NCI-H2171 treated with DMSO at 0.1 percent for 48 hours (cell line): ENCODE measurements around the gene PTPRN2.
"Not testable (repeated sequence)": the region's sequence is repeated elsewhere in the genome, so short reads cannot be mapped to it uniquely, and the experiment has no call there.

ENCODE experiments used
- DNase-seq: peaks from one replicate; lab custom pipeline; 2025; lab: John Stamatoyannopoulos, UW

PTPRN2 gene

DNA sequence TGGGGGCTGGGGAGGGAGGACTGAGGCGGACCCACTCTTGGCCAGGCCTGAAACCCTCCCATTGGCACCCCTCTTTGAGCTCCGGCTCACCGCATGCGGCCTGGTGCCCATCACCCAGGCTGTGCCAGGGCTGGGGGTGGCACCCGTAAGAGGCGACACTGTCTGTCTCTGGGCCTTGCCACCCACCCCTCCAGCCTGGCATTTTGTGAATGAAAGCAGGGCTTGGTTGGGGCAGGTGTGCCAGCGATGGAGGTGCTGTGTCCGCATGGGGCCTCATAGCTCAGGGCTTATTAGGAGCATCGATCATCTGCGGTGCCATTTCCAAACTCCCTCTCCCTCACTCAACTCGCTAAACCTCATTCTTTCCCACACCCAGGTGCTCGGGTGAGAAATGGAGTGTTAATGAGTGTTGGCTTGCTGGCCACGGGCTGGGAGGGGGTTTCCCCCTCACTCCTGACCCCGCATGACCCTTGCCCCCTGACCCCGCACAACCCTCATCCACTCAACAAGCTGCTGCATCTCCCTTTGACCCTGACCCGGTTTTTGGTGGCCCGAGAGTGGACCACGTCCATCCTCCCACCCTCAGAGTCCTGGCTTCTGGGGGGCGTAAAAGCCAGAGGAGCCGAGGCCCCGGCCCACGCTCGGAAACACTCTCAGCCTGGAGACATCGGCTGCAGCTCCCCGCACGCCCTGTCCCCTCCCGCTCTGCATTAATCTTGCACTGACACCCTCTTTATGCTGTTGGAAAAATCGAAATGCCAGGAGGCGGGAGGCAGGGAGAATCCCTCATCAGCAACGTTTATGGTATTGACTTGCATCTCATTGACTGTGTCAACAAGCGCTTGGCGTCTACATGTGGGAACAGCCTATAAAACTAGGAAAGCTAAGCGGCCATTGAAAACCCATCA is 1089.6 kb downstream of the PTPRN2 start:
- no peak for DNase-seq

GRCh38 chr7:157497367-157497743 is 1090.3 kb downstream of the PTPRN2 start:
- no peak for DNase-seq

- DNase-seq, result no peak
Measured at GRCh38 chr7:157496416-157497275, 1091.0 kb downstream of the PTPRN2 start.

DNA sequence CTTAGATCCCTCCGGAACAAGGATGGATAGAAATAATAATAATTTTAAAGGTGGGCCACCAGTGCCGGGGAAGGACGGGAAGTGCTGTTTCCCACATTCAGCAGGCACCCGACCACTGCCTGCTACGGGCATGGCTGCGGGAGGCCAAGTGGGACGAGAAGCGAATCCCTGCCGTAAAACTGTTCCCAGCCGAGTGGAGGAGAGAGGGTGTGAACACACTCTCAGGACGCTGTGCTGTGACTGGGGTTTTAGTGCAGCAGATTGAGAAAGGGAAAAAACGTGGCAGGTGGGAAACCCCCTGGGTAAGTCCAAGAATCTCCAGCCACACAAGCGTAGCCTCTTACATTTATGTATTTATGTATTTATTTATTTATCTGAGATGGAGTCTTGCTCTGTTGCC is 1092.0 kb downstream of the PTPRN2 start:
- DNase-seq, result no peak

DNA sequence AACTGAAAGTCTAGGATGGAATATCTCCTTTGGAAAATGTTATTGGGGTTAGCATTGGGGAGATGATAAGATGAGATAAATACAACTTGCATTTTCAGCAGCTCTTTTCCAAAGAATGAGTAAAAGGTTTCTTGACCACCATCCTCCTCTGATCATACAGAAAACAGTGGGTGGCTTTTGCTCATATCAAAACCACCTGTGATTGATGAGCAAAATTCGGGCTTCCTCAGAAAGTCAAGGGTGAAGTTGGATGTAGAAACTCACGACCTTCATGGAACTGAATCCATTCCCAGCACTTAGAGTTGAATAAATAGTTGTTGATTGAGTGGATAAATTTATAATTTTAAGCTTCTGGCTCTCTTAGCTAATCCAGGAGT is 1092.5 kb downstream of the PTPRN2 start:
- DNase-seq, result no peak

DNA sequence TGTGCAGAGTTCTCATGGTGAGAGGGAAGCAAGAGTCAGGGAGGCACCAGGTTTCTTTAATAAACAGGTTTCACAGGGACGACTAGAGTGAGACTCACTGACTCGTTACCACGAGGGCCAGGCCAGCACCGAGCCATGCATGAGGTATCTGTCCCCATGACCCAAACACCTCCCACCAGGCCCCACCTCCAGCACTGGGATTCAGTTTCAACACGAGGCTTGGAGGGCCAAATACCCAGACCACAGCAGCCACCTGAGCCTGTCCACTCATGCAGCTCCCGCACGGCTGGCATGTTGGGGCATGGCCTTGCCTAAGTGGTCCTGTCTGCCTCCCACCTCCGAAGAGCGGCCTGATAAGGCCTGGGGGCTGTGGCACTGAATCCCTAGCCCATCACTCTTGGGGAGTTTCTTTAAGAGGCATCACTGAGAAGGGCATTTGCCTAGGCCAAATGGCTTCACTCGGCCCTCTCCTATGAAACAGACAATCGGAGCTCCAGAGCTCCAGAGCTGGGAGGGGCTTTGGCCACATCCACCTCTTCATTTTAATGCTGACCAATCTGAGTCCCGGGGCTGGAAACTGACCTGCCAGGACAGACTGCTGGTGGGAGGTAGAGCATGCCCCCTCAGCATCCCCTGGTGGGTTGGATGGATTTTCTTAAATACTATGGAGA is 1093.0 kb downstream of the PTPRN2 start:
- no peak for DNase-seq

DNA sequence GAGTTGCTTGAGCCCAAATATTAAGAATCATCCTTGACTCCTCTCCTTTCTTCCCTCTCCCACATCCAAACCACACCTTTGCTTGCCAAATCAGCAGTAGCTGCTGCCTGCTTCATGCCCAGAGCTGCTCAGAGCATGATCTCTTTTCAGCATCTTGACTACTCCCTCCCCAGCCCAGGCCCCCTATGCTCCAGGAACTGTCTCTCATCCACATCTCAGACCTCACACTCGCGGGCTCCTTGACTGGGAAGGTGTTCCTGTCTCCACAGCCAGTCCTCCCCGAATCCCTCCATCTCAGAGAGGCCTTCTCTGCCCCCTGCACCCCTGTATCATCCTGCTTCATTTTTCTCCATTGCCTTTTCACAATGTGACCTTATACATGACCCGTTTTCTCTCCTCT is 1093.8 kb downstream of the PTPRN2 start:
- no peak for DNase-seq

DNA sequence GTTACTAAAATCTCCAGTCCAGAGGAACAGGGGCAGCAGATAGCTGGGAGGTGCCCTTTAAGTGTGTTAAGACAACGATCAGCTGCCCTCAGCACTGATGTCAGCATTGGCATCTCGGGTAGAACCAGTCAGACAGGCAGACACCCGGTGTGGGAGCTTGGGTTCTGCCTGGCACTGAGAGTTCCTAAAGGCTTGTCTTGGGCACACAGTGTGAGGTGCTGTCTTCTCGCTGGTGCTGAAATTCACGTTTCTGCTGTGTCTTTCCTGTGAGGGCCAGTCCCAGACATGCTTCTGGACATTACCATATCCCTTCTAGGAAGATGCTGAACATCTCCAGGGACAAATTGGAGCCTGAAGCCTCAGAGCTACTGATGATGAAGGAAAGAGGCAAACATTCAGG is 1094.6 kb downstream of the PTPRN2 start:
- no peak for DNase-seq

GRCh38 chr7:157490465-157490912 is 1097.1 kb downstream of the PTPRN2 start:
- DNase-seq, result no peak

DNA sequence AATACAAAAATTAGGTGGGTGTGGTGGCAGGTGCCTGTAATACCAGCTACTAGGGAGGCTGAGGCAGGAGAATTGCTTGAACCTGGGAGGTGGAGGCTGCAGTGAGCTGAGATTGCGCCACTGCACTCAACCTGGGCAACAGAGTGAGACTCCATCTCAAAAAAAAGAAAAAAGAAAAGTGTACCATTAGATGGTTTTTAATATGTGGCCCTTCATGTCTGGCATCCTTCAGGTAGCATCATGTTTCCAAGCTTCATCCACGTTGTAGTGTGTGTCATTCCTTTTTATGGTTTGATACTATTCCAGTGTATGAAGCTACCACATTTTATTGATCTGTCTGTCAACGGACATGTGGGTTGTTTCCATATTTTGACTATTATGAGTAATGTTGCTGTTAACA is 1097.8 kb downstream of the PTPRN2 start:
- not testable (repeated sequence) for DNase-seq
